Liver (tissue), 9 donors: Measurements from ENCODE around the gene DNTT. TPM values are rescaled to one million over a fixed set of nuclear protein-coding genes. Genes with fewer than 3 reads are reported as not detected.
A peak's percentile ranks its signal among the peaks of the same experiment; 100 is the strongest.

Experiments
- DNase-seq: peaks from one replicate; pipeline ENCODE4 v3.0.0-alpha.2; 2017; ENCODE audit warnings: low spot score
- H3K27ac ChIP-seq, 2 donors: one replicate each; pipeline ENCODE4 v1.7.0; 2013; ENCODE audit warnings: inconsistent platforms in 2 of 2, low read length in 2 of 2, control low read depth in 1 of 2, low read depth in 1 of 2, mild to moderate bottlenecking in 1 of 2
- H3K27me3 ChIP-seq, 4 donors: one replicate each; pipeline versions ENCODE4 v1.6.1 to v1.7.0; 2013; ENCODE audit warnings: low read length in 3 of 4, inconsistent platforms in 1 of 4, mild to moderate bottlenecking in 1 of 4, moderate library complexity in 1 of 4; ENCODE audit not compliant: control insufficient read depth in 4 of 4, insufficient read depth in 4 of 4
- H3K36me3 ChIP-seq, 4 donors: one replicate each; pipeline versions ENCODE4 v1.6.1 to v1.7.0; 2013; ENCODE audit warnings: low read length in 3 of 4, mild to moderate bottlenecking in 3 of 4, low read depth in 1 of 4, moderate library complexity in 1 of 4; ENCODE audit not compliant: control insufficient read depth in 4 of 4, insufficient read depth in 3 of 4
- H3K4me1 ChIP-seq, 4 donors: one replicate each; pipeline versions ENCODE4 v1.6.1 to v1.7.0; 2013; ENCODE audit warnings: low read length in 3 of 4, mild to moderate bottlenecking in 3 of 4, moderate library complexity in 1 of 4; ENCODE audit not compliant: control insufficient read depth in 4 of 4, insufficient read depth in 4 of 4
- H3K4me3 ChIP-seq, 3 donors: one replicate each; pipeline versions ENCODE4 v1.6.1 to v1.7.0; 2013; ENCODE audit warnings: low read length in 3 of 3, control low read depth in 1 of 3, low read depth in 1 of 3, mild to moderate bottlenecking in 1 of 3
- H3K9ac ChIP-seq, 2 donors: one replicate each; pipeline ENCODE4 v1.7.0; 2013; ENCODE audit warnings: low read length in 2 of 2, mild to moderate bottlenecking in 2 of 2, moderate library complexity in 2 of 2, control low read depth in 1 of 2, low read depth in 1 of 2
- H3K9me3 ChIP-seq, 4 donors: one replicate each; pipeline versions ENCODE4 v1.6.1 to v1.7.0; 2013; ENCODE audit warnings: low read length in 3 of 4; ENCODE audit not compliant: control insufficient read depth in 4 of 4
- EGR1 ChIP-seq, 2 donors: IDR thresholded peaks; 2 replicates each; pipeline ENCODE4 v1.6.1; 2016 to 2018; ENCODE audit warnings: antibody characterized with exemption in 2 of 2, low read depth in 2 of 2
- FOXA1 ChIP-seq: IDR thresholded peaks from 2 replicates; pipeline ENCODE4 v1.6.1; 2016; ENCODE audit warnings: antibody characterized with exemption
- FOXA2 ChIP-seq: IDR thresholded peaks from 2 replicates; pipeline ENCODE4 v1.6.1; 2016; ENCODE audit warnings: antibody characterized with exemption
- HNF4A ChIP-seq, 2 donors: conservative IDR thresholded peaks; 2 replicates each; pipeline ENCODE4 v1.6.1; 2016; ENCODE audit warnings: antibody characterized with exemption in 2 of 2, mild to moderate bottlenecking in 2 of 2
- HNF4G ChIP-seq: IDR thresholded peaks from 2 replicates; pipeline ENCODE4 v1.6.1; 2016; ENCODE audit warnings: antibody characterized with exemption
- JUND ChIP-seq, 2 donors: IDR thresholded peaks; 2 replicates each; pipeline ENCODE4 v1.6.1; 2016; ENCODE audit warnings: antibody characterized with exemption in 2 of 2
- NR2F2 ChIP-seq: IDR thresholded peaks from 2 replicates; pipeline ENCODE4 v1.6.1; 2016; ENCODE audit warnings: antibody characterized with exemption
- RAD21 ChIP-seq, 2 donors: IDR thresholded peaks; 2 replicates each; pipeline ENCODE4 v1.6.1; 2016; ENCODE audit warnings: antibody characterized with exemption in 2 of 2, mild to moderate bottlenecking in 2 of 2
- RXRA ChIP-seq, 2 donors: IDR thresholded peaks; 2 replicates each; pipeline ENCODE4 v1.6.1; 2017 to 2018; ENCODE audit warnings: antibody characterized with exemption in 2 of 2, mild to moderate bottlenecking in 1 of 2
- SP1 ChIP-seq: IDR thresholded peaks from 2 replicates; pipeline ENCODE4 v1.6.1; 2018; ENCODE audit warnings: antibody characterized with exemption, mild to moderate bottlenecking
- TAF1 ChIP-seq: conservative IDR thresholded peaks from 2 replicates; pipeline ENCODE4 v1.6.1; 2016; ENCODE audit warnings: antibody characterized with exemption, mild to moderate bottlenecking
- YY1 ChIP-seq: IDR thresholded peaks from 2 replicates; pipeline ENCODE4 v1.6.1; 2016; ENCODE audit warnings: antibody characterized with exemption, mild to moderate bottlenecking
- WGBS: extraction: QIAGEN DNeasy Blood & Tissue Kit; methylation state at CpG from one replicate; pipeline ENCODE4 v1.1.7; 2013; 5-methylcytosine and 5-hydroxymethylcytosine counted together
- polyA plus RNA-seq, 2 donors: library from polyadenylated mRNA; stranded (reverse) in 1 of 2; unstranded in 1 of 2; fragments of 200-250 nt in 1 of 2; fragments of >200 nt in 1 of 2; fragmentation: Nextera tagmentation in 1 of 2; extraction: Ambion mirVana in 1 of 2; gene quantifications; one replicate each; pipeline versions ENCODE4 v1.2.1 to v1.2.3, GENCODE V29; 2013 to 2015
- total RNA-seq, 2 donors: library from RNA; depleted of rRNA; stranded (reverse); fragments of >200 nt; gene quantifications; one replicate each; pipeline ENCODE4 v1.2.3, GENCODE V29; 2014
- TF ChIP-seq, protein P1 (sequence below): fragments of 150-350 bp; IDR thresholded peaks from 2 replicates; pipeline ENCODE4 v1.5.1; 2017; ENCODE audit warnings: improper control_type of control experiment, low read depth, low read length; ENCODE audit not compliant: missing input control
- TF ChIP-seq, protein P2 (sequence below): IDR thresholded peaks from 2 replicates; pipeline ENCODE4 v1.6.1; 2016; ENCODE audit warnings: antibody characterized with exemption, mild to moderate bottlenecking
- TF ChIP-seq, protein P3 (sequence below): IDR thresholded peaks from 2 replicates; pipeline ENCODE4 v1.6.1; 2016; ENCODE audit warnings: antibody characterized with exemption
- TF ChIP-seq, protein P4 (sequence below): IDR thresholded peaks from 2 replicates; pipeline ENCODE4 v1.6.1; 2016; ENCODE audit warnings: antibody characterized with exemption
- donor health status: healthy.
- donor health status: healthy.
- donor health status: healthy.
- donor health status: healthy.
- donor health status: healthy.

DNTT gene
- total and polyA plus RNA-seq, 4 donors: 0.70 TPM; not detected in 3

DNA sequence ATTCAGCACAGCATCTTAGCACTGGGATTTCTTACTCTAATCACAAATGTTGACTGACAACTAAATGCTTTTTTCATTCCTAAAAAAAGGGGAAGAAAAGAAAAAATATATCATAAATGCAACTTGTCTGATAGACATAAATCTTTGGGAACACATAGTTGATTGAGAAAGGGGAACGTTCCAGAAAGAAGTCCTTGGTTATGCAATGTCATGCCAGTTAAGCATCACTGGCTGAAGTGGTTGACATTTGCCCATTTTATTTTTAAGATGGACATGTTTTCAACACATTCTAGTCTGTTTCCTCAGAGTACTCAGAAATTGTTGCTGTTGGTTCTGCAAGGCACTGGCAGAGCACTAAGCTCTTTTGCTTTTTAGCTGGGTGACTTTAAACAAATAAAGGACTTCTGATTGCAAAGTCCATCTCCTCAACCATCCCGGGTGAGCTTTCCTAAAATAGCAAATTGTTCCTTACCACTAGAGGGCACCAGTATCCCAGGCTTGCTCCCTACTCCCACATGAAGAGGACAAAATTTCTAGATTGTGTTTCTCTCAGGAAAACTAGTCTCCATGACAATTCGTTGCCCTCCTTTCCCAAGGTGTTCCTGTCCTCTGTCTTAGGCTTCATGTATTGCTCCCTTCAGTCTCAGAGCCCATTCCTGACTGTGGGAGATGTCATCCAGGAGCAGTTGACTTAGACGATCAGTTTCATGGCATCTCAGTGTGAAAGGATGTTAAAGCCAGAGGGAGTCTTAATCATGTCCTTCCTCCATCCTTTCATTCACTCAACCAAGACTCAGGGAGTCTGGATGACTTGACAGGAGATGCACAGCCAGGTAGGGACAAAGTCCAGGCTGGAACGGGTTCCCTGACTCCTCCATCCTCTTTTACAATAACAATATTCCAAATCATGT lies 30.6 kb downstream of the DNTT start:
- WGBS: 28% methylated on average over 5 of the region's 5 CpGs
- Histone ChIP-seq H3K27ac (no peak overlapping the region), H3K27me3 (peaks cover 0 to 3% (median 0%) of the 10 kb centered on the region in 4 donors), H3K9ac (no peak overlapping the region), H3K9me3 (no peaks in the 10 kb centered on the region), H3K4me1 (no peaks in the 10 kb centered on the region), H3K36me3 (no peaks in the 10 kb centered on the region), H3K4me3 (no peak overlapping the region)
- TF ChIP-seq, protein P1, sequence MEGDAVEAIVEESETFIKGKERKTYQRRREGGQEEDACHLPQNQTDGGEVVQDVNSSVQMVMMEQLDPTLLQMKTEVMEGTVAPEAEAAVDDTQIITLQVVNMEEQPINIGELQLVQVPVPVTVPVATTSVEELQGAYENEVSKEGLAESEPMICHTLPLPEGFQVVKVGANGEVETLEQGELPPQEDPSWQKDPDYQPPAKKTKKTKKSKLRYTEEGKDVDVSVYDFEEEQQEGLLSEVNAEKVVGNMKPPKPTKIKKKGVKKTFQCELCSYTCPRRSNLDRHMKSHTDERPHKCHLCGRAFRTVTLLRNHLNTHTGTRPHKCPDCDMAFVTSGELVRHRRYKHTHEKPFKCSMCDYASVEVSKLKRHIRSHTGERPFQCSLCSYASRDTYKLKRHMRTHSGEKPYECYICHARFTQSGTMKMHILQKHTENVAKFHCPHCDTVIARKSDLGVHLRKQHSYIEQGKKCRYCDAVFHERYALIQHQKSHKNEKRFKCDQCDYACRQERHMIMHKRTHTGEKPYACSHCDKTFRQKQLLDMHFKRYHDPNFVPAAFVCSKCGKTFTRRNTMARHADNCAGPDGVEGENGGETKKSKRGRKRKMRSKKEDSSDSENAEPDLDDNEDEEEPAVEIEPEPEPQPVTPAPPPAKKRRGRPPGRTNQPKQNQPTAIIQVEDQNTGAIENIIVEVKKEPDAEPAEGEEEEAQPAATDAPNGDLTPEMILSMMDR: peak; percentile 67
- TF ChIP-seq, protein P2, sequence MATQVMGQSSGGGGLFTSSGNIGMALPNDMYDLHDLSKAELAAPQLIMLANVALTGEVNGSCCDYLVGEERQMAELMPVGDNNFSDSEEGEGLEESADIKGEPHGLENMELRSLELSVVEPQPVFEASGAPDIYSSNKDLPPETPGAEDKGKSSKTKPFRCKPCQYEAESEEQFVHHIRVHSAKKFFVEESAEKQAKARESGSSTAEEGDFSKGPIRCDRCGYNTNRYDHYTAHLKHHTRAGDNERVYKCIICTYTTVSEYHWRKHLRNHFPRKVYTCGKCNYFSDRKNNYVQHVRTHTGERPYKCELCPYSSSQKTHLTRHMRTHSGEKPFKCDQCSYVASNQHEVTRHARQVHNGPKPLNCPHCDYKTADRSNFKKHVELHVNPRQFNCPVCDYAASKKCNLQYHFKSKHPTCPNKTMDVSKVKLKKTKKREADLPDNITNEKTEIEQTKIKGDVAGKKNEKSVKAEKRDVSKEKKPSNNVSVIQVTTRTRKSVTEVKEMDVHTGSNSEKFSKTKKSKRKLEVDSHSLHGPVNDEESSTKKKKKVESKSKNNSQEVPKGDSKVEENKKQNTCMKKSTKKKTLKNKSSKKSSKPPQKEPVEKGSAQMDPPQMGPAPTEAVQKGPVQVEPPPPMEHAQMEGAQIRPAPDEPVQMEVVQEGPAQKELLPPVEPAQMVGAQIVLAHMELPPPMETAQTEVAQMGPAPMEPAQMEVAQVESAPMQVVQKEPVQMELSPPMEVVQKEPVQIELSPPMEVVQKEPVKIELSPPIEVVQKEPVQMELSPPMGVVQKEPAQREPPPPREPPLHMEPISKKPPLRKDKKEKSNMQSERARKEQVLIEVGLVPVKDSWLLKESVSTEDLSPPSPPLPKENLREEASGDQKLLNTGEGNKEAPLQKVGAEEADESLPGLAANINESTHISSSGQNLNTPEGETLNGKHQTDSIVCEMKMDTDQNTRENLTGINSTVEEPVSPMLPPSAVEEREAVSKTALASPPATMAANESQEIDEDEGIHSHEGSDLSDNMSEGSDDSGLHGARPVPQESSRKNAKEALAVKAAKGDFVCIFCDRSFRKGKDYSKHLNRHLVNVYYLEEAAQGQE: no peak
- TF ChIP-seq FOXA2 (no peak), HNF4G (peak; percentile 54), RAD21 (IDR thresholded peaks at IDR 0.05) (peak; percentile 80), HNF4A (conservative IDR thresholded peaks at IDR 0.05) (peak; percentile 66 to 81), YY1 (no peak), SP1 (no peak), EGR1 (IDR thresholded peaks at IDR 0.05; ENCODE audit: low read depth in 2 of 2) (no peak), NR2F2 (no peak), JUND (IDR thresholded peaks at IDR 0.05) (no peak), RXRA (IDR thresholded peaks at IDR 0.05) (peak in 1 of 2 donors; percentile 27), TAF1 (no peak), FOXA1 (no peak)
- TF ChIP-seq, protein P3, sequence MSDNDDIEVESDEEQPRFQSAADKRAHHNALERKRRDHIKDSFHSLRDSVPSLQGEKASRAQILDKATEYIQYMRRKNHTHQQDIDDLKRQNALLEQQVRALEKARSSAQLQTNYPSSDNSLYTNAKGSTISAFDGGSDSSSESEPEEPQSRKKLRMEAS: no peak
- TF ChIP-seq, protein P4, sequence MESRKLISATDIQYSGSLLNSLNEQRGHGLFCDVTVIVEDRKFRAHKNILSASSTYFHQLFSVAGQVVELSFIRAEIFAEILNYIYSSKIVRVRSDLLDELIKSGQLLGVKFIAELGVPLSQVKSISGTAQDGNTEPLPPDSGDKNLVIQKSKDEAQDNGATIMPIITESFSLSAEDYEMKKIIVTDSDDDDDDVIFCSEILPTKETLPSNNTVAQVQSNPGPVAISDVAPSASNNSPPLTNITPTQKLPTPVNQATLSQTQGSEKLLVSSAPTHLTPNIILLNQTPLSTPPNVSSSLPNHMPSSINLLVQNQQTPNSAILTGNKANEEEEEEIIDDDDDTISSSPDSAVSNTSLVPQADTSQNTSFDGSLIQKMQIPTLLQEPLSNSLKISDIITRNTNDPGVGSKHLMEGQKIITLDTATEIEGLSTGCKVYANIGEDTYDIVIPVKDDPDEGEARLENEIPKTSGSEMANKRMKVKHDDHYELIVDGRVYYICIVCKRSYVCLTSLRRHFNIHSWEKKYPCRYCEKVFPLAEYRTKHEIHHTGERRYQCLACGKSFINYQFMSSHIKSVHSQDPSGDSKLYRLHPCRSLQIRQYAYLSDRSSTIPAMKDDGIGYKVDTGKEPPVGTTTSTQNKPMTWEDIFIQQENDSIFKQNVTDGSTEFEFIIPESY: no peak
- DNase-seq: no peak
